Measurements from ENCODE around the gene ADAM10.
"Not testable (repeated sequence)": the region's sequence is repeated elsewhere in the genome, so short reads cannot be mapped to it uniquely, and the experiment has no call there.

Gene ADAM10

DNA sequence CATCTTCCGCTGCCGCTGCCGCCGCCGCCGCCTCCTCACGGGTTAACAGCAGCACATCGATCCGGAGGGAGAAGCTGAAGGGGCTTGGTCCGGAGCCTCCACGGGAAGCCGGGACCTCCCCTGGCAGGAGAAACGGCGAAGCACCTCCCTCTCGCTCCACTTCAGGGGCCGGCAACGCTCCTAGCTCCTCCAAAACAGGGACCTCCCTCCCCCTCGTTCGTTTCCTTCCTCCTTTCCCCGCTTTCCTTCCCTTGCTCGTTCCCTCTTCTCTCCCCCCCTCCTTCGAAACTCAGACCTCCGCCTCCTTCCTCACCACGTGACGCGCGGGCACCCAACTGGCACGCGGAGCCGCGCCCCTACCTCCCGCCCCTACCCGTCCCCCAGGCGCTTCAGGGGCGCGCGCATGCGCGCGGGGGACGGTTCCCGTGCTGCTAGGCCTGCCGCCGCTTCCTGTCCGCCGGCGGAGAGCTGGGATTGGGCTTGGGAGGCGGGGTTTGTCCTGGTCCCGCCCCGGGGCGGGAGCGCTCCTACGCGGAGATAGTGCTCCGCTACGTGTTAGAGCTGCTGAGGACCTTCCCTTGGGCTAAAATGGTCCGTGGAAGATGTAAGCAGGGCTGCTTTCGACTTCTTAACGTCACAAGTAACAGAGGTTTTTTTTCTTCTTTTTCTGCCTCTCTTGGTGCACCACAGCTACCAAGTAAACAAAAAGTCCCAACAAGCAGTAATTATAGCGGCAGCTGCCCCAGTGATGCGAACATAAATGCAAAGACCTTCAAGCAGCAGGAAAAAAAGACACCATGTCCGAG lies at the start of gene ADAM10:
TSS of gene ADAM10 (minus strand) at position 176 of the 806 bp plus-strand sequence. CDS start at position 3, 173 bp downstream.
- DNase-seq (ENCODE audit: low spot score), result peak; percentile 100

GRCh38 chr15:58797505-58797904 lies 48.0 kb upstream of the ADAM10 start:
- no peak for DNase-seq (ENCODE audit: low spot score)

DNA sequence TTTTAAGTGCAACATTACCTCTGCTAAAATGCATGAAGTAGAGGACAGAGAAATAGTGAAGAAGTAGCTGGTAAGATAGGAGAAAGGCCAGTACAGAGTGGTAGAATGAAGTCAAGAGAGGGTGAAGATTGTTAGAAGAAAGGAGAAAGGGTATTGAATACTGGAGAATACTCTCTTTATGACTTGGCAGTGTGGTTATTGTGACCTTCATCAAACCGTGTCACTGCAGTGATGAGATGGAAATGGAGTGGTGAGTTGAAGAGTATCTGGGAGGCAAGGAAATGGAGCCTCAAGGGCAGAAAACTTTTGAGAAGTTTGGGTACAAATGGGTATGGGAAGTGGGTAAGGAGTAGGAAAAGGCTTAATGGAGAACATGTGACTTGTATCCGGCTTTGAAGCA lies 46.3 kb upstream of the ADAM10 start:
- no peak for DNase-seq (ENCODE audit: low spot score)

DNA sequence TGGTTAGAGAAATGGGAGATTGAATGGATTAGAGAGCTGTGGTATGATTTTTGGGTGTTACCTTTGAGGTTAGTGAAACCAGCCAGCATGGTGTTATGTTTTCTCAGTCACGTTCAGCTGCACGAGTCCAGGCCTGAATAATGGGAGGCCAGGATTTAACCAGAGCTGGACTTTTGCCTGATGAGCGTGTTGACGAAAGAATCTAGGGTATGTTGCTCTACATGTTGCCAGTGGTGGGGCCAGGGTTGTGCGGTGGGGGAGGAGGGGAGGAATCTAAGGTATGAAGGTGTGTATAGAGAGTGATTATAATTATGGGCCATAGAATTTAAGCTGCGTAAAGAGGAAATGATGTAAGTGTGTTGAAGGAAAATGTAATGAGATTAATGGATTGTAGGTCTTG lies 44.4 kb upstream of the ADAM10 start:
- no peak for DNase-seq (ENCODE audit: low spot score)

DNA sequence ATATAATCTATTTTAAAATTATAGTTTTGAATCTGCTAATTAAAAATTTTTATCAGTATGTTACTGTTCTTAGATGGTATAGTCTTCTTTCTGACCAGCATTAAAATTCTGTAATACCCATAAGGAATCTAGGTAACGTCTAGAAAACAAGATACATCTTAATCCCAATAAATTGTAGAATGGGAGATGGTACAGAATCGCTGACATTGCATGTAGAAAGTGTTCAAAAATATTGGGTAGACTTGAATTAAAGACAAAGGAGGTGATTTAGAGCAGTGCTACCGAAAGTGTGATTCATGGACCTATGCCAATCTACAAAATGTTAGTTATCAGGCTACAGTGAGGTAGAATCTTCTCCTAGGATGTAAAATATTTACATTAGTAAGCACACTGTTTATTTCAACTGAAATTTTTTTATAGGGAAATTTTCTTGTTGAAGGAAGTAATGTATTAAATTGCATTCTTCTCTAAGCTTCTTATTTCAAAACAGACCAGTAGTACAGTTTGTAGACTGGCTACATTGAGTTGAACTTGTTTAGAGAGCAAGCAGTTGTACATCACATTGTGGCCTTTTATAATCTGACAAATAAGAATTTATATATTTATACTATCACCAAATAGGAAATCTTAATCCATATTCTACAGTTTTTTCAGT lies 38.7 kb upstream of the ADAM10 start:
- DNase-seq (ENCODE audit: low spot score), result no peak

- DNase-seq (ENCODE audit: low spot score), result no peak
These were observed 35.8 kb upstream of the ADAM10 start for GRCh38 chr15:58785355-58785754.

- DNase-seq (ENCODE audit: low spot score), result no peak
These were observed 30.0 kb upstream of the ADAM10 start for GRCh38 chr15:58779554-58779953.

- no peak for DNase-seq (ENCODE audit: low spot score)
These were observed 27.6 kb upstream of the ADAM10 start for GRCh38 chr15:58777107-58777506.

- DNase-seq (ENCODE audit: low spot score), result no peak
These were observed 25.9 kb upstream of the ADAM10 start for GRCh38 chr15:58775402-58775801.

DNA sequence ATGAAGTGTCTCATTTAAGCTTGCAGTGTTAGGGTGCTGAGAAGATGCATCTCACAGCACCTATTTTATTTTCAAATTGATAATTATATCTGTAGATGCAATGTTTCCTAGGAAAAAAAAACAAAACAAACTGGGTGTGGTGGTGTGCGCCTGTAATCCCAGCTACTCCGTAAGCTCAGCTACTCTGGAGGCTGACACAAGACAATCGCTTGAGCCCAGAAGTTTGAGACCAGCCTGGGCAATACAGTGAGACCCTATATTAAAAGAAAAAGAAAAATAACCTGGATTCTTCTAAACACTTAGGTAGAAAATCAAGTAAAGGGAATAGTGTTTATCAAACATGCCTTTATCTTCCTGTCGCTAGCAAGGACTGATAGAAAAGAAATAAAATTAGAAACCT lies 23.5 kb upstream of the ADAM10 start:
- DNase-seq (ENCODE audit: low spot score), result no peak

GRCh38 chr15:58771621-58772250 lies 22.2 kb upstream of the ADAM10 start:
- peak; percentile 68 for DNase-seq (ENCODE audit: low spot score)

DNA sequence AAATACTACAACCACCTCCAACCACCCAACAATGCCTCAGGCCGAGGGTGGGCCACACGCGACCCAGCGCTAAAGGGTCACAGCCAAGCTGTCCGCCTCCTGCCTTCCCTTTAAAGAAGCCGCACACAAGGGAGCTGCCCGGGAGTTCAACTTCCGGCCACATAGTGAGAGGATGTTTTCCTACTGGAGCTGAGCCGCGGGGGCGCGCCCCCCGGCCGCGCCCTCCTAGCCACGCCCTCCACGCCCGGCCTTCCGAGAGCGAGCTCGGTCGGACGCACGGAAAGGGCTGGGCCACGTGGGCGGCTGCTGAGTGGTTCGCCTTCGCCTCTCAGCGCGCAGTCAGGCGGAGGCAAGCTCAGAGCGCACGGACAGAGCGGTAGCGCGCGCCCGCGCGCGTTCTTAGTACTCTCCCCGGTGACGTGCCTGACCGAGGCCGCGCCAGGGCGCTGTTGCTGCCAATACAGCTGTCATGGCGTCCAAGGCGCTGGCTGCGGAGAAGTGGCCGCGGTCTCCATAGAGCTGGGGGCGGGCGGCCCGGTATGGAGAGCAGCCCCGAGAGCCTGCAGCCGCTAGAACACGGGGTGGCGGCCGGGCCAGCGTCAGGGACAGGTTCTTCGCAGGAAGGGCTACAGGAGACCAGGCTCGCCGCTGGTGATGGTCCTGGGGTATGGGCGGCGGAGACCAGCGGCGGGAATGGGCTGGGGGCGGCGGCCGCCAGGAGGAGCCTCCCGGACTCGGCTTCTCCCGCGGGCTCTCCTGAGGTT lies 21.5 kb upstream of the ADAM10 start, which contains the start of gene MINDY2:
TSS of gene MINDY2 (plus strand) at position 446 of the 764 bp plus-strand sequence. CDS start at position 540, 94 bp downstream.
- DNase-seq (ENCODE audit: low spot score), result peak; percentile 99

DNA sequence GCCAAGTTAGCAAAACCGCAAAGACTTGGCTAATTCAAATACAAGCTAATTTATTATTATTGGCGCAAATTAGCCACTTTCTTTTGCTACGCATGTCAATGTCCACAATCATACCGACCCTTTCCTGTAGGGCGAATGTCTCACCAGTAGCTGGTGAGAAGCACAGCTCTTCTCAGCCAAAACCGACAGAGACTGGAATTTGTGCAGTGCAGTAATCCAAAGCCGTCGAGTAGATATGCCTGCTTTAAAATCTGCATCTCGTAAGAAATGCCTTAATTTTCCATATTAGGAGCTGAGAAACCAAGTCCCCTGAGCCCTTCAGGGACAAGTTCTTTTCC lies 21.0 kb upstream of the ADAM10 start:
- DNase-seq (ENCODE audit: low spot score), result no peak

- not testable (repeated sequence) for DNase-seq (ENCODE audit: low spot score)
These were observed 19.1 kb upstream of the ADAM10 start for GRCh38 chr15:58768601-58769004.

GRCh38 chr15:58766290-58766689 lies 16.8 kb upstream of the ADAM10 start:
- DNase-seq (ENCODE audit: low spot score), result no peak

- DNase-seq (ENCODE audit: low spot score), result no peak
These were observed 15.0 kb upstream of the ADAM10 start for GRCh38 chr15:58764468-58764867.

- no peak for DNase-seq (ENCODE audit: low spot score)
These were observed 13.2 kb upstream of the ADAM10 start for GRCh38 chr15:58762731-58763130.

DNA sequence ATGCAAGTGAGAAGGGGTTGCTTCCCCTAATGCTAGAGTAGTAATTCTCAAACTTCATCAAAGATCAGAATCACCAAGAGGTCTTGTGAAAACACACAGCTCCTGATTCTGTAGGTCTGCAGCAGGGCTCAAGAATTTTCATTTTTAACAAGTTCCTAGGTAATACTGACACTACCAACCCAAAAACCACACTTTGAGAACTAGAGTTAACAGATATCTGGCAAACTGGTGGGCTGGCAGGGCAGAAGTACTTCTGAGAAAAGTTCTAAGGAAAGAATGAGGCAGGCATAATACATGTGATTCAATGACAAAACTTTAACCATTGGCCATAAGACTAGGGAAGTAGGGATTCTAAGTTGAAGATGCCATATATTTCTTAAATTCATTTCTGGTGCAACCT lies 12.8 kb upstream of the ADAM10 start:
- no peak for DNase-seq (ENCODE audit: low spot score)

- DNase-seq (ENCODE audit: low spot score), result no peak
These were observed 11.5 kb upstream of the ADAM10 start for GRCh38 chr15:58761010-58761388.

DNA sequence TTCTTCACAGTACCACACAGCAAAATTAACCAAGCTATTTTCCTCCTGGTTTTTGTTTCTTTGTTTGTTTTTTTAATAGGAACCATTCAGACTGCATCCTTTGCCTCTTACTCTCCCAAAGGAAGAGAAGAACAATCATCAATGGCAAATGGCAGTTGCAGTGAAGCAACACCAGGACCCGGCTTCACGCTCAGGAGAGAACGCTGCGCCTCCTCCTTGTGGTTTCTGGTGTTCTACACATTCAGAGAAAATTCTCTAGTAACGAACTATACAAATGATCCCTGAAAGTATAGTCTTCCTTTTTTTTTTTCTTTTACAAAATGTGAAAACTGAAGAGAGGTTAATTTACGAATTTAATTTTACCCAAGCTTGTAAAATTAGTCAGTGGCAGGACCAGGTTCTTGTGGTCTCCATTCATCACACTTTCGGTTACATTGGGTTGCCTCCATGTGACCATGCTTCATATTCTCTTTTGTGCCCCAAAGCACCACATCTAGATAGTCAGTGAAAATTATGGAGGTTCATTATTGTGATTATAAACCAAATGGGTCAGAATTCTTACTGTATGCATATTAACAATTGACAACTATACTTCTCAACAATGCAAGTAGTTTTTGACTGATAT lies 11.0 kb upstream of the ADAM10 start:
- DNase-seq (ENCODE audit: low spot score), result no peak

- no peak for DNase-seq (ENCODE audit: low spot score)
These were observed 8.6 kb upstream of the ADAM10 start for GRCh38 chr15:58758141-58758540.

DNA sequence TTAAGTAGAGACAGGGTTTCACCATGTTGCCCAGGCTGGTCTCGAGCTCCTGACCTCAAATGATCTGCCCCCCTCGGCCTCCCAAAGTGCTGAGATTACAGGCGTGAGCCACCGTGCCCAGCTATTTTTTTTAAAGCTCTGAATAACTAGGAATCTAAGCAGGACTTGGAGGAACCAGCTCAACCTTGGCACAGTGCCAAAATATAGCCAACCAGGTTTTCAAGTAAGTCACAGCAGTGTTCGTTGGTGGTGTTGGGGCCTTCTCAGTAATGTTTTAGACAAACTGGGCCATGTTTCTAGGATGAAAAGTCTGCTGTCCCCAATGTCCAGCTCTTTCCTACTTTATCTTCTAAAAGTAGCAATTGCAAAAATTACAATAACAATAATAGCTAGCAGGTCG lies 6.4 kb upstream of the ADAM10 start:
- DNase-seq (ENCODE audit: low spot score), result no peak

All from left forelimb (tissue), 1 donor.